H1 (cell line): Measurements from ENCODE around the gene ANAPC2. TPM values are rescaled to one million over a fixed set of nuclear protein-coding genes. Genes with fewer than 3 reads are reported as not detected.
A peak's percentile ranks its signal among the peaks of the same experiment; 100 is the strongest.

Source experiments
- CTCF ChIA-PET: fragments of 300-600 bp; sonication (Branson Sonifier 250); formaldehyde crosslinking; loops from one replicate; lab custom pipeline; 2021; ENCODE audit not compliant: partially characterized antibody; lab: Charles Lee
- POLR2A ChIA-PET: fragments of 300-600 bp; sonication (Branson Sonifier 250); formaldehyde crosslinking; loops from one replicate; lab custom pipeline; 2021; ENCODE audit warnings: inconsistent platforms; ENCODE audit not compliant: partially characterized antibody; lab: Charles Lee
- DNase-seq, 2 experiments: peaks; one replicate each; pipeline versions ENCODE4 v3.0.0 to v3.0.0-alpha.2; 2010 to 2022; ENCODE audit warnings: low spot score in 2 of 2, low read depth in 1 of 2, mixed read lengths in 1 of 2
- FAIRE-seq: peaks from 2 replicates; lab custom pipeline; 2011; peaks lifted over from hg19 to GRCh38; lab: Jason Lieb, UNC
- H2AFZ ChIP-seq: 2 replicates; pipeline ENCODE4 v1.8.1; 2012; ENCODE audit warnings: low read length, inconsistent platforms
- H2AK5ac ChIP-seq: 2 replicates; pipeline ENCODE4 v1.6.1; 2013; ENCODE audit warnings: low read depth, low read length
- H2BK120ac ChIP-seq: replicated peaks from 2 replicates; pipeline ENCODE3; 2013; ENCODE audit warnings: low read depth, low read length, inconsistent platforms
- H2BK12ac ChIP-seq: 2 replicates; pipeline ENCODE4 v1.6.1; 2013; ENCODE audit warnings: low read depth, low read length
- H2BK15ac ChIP-seq: 2 replicates; pipeline ENCODE4 v1.6.1; 2013; ENCODE audit warnings: low read length
- H2BK20ac ChIP-seq: 2 replicates; pipeline ENCODE4 v1.6.1; 2013; ENCODE audit warnings: low read length
- H2BK5ac ChIP-seq: 2 replicates; pipeline ENCODE4 v1.6.1; 2013; ENCODE audit warnings: low read depth, low read length
- H3K14ac ChIP-seq: 2 replicates; pipeline ENCODE4 v1.6.1; 2013; ENCODE audit warnings: inconsistent platforms; ENCODE audit not compliant: insufficient read length
- H3K18ac ChIP-seq: 2 replicates; pipeline ENCODE4 v1.6.1; 2013; ENCODE audit warnings: low read length; ENCODE audit errors: extremely low read depth
- H3K23ac ChIP-seq: 2 replicates; pipeline ENCODE4 v1.6.1; 2013; ENCODE audit warnings: inconsistent platforms; ENCODE audit not compliant: insufficient read length
- H3K23me2 ChIP-seq: 2 replicates; pipeline ENCODE4 v1.6.1; 2013; ENCODE audit warnings: low read depth, low read length
- H3K27ac ChIP-seq: 2 replicates; pipeline ENCODE4 v1.6.1; 2011; ENCODE audit warnings: low read depth, low read length, inconsistent platforms
- H3K27me3 ChIP-seq, 4 experiments: replicated peaks in 1 of 4; 1 replicate in 1 of 4; 2 replicates in 3 of 4; pipeline versions ENCODE4 v1.6.1 to v1.8.1; 2011 to 2013; ENCODE audit warnings: low read length in 3 of 4, mild to moderate bottlenecking in 3 of 4, inconsistent platforms in 2 of 4, mixed read lengths in 2 of 4, moderate library complexity in 1 of 4; ENCODE audit not compliant: control insufficient read depth in 3 of 4, insufficient read depth in 3 of 4; ENCODE audit errors: extremely low read depth in 1 of 4
- H3K36me3 ChIP-seq, 4 experiments: 2 replicates each; pipeline versions ENCODE4 v1.6.1 to v1.8.1; 2011 to 2013; ENCODE audit warnings: mild to moderate bottlenecking in 4 of 4, low read length in 3 of 4, moderate library complexity in 2 of 4, control low read depth in 1 of 4, inconsistent platforms in 1 of 4; ENCODE audit not compliant: insufficient read depth in 4 of 4, control insufficient read depth in 2 of 4
- H3K4ac ChIP-seq: replicated peaks from 2 replicates; pipeline ENCODE3; 2013; ENCODE audit warnings: low read length, low read depth, mixed read lengths, inconsistent platforms; ENCODE audit not compliant: insufficient read length
- H3K4me1 ChIP-seq, 4 experiments: replicated peaks in 1 of 4; 1 replicate in 1 of 4; 2 replicates in 3 of 4; pipeline versions ENCODE4 v1.6.1 to v1.8.1; 2011 to 2013; ENCODE audit warnings: low read length in 3 of 4, inconsistent platforms in 2 of 4, mixed read lengths in 1 of 4; ENCODE audit not compliant: insufficient read depth in 4 of 4, control insufficient read depth in 3 of 4
- H3K4me2 ChIP-seq, 2 experiments: 2 replicates each; pipeline versions ENCODE4 v1.6.1 to v1.8.1; 2011 to 2013; ENCODE audit warnings: low read depth in 2 of 2, low read length in 2 of 2, control low read depth in 1 of 2, inconsistent platforms in 1 of 2, mild to moderate bottlenecking in 1 of 2; ENCODE audit not compliant: insufficient read depth in 1 of 2
- H3K4me3 ChIP-seq, 4 experiments: fragments of 200-600, 300-600 bp in 1 of 4; sonication (generic), shearing (Covaris generic), sonication (Bioruptor Twin) in 1 of 4; 2 replicates each; pipeline versions ENCODE4 v1.5.1 to v1.8.1; 2011 to 2016; ENCODE audit warnings: low read length in 4 of 4, low read depth in 3 of 4, control low read depth in 2 of 4, inconsistent platforms in 2 of 4, mild to moderate bottlenecking in 2 of 4, mixed read lengths in 1 of 4, moderate library complexity in 1 of 4; ENCODE audit not compliant: insufficient read depth in 2 of 4; ENCODE audit errors: extremely low read depth in 1 of 4
- H3K56ac ChIP-seq: replicated peaks from 2 replicates; pipeline ENCODE3; 2013; ENCODE audit warnings: low read depth, mild to moderate bottlenecking, mixed read lengths, low read length, inconsistent platforms; ENCODE audit not compliant: insufficient read length
- H3K79me1 ChIP-seq: 2 replicates; pipeline ENCODE4 v1.6.1; 2013; ENCODE audit warnings: low read depth, low read length, control low read depth
- H3K79me2 ChIP-seq, 2 experiments: 2 replicates each; pipeline versions ENCODE4 v1.6.1 to v1.8.1; 2012 to 2013; ENCODE audit warnings: low read length in 2 of 2, mild to moderate bottlenecking in 2 of 2, inconsistent platforms in 1 of 2; ENCODE audit not compliant: insufficient read depth in 2 of 2, control insufficient read depth in 1 of 2
- H3K9ac ChIP-seq, 4 experiments: replicated peaks in 1 of 4; 1 replicate in 1 of 4; 2 replicates in 3 of 4; pipeline versions ENCODE4 v1.6.1 to v1.8.1; 2011 to 2013; ENCODE audit warnings: low read depth in 3 of 4, low read length in 3 of 4, control low read depth in 2 of 4, mild to moderate bottlenecking in 2 of 4, moderate library complexity in 2 of 4, inconsistent platforms in 1 of 4; ENCODE audit errors: extremely low read depth in 1 of 4
- H3K9me3 ChIP-seq, 2 experiments: 2 replicates each; pipeline versions ENCODE4 v1.6.1 to v1.8.1; 2012 to 2013; ENCODE audit warnings: mild to moderate bottlenecking in 2 of 2, moderate library complexity in 2 of 2, control low read depth in 1 of 2, inconsistent platforms in 1 of 2, low read depth in 1 of 2, low read length in 1 of 2, mixed read lengths in 1 of 2; ENCODE audit not compliant: insufficient read depth in 2 of 2
- H4K20me1 ChIP-seq, 2 experiments: replicated peaks in 1 of 2; 2 replicates each; pipeline versions ENCODE3 to v1.8.1; 2011 to 2013; ENCODE audit warnings: inconsistent platforms in 2 of 2, low read length in 2 of 2, mild to moderate bottlenecking in 1 of 2; ENCODE audit not compliant: insufficient read depth in 2 of 2, control insufficient read depth in 1 of 2
- H4K5ac ChIP-seq: 2 replicates; pipeline ENCODE4 v1.6.1; 2013; ENCODE audit warnings: low read length, low read depth, mixed read lengths, inconsistent platforms; ENCODE audit not compliant: insufficient read length
- H4K8ac ChIP-seq: 2 replicates; pipeline ENCODE4 v1.8.0; 2013; ENCODE audit warnings: mild to moderate bottlenecking, moderate library complexity, low read length, inconsistent platforms; ENCODE audit not compliant: insufficient read depth; ENCODE audit errors: extremely low read depth
- H4K91ac ChIP-seq: replicated peaks from 2 replicates; pipeline ENCODE3; 2013; ENCODE audit warnings: low read length, mixed read lengths, inconsistent platforms; ENCODE audit not compliant: insufficient read length
- ASH2L ChIP-seq: fragments of 200-600, 300-600 bp; sonication (generic); IDR thresholded peaks from one replicate; pipeline ENCODE4 v1.7.1; 2017; ENCODE audit warnings: low read length
- BCL11A ChIP-seq, 2 experiments: IDR thresholded peaks; one replicate each; pipeline ENCODE4 v1.6.1; 2011; ENCODE audit warnings: low read depth in 2 of 2, low read length in 2 of 2, mild to moderate bottlenecking in 2 of 2
- BRCA1 ChIP-seq: IDR thresholded peaks from 2 replicates; pipeline ENCODE4 v1.6.1; 2012; ENCODE audit warnings: low read depth, low read length, improper control_type of control experiment
- CBX8 ChIP-seq: fragments of 300-800, 300-1000 bp; sonication (generic); IDR thresholded peaks from 2 replicates; pipeline ENCODE4 v1.7.1; 2016; ENCODE audit warnings: low read depth, low read length, borderline replicate concordance
- CHD2 ChIP-seq: IDR thresholded peaks from 2 replicates; pipeline ENCODE4 v1.6.1; 2012; ENCODE audit warnings: low read length, improper control_type of control experiment
- EGR1 ChIP-seq: IDR thresholded peaks from 2 replicates; pipeline ENCODE4 v1.6.1; 2011; ENCODE audit warnings: low read depth, low read length, borderline replicate concordance
- JUND ChIP-seq: IDR thresholded peaks from 2 replicates; pipeline ENCODE4 v1.6.1; 2011; ENCODE audit warnings: mild to moderate bottlenecking, improper control_type of control experiment, low read length
- MAX ChIP-seq: IDR thresholded peaks from 2 replicates; pipeline ENCODE4 v1.6.1; 2012; ENCODE audit warnings: inconsistent platforms
- NRF1 ChIP-seq: IDR thresholded peaks from 2 replicates; pipeline ENCODE4 v1.6.1; 2011; ENCODE audit warnings: mild to moderate bottlenecking, low read depth, low read length, improper control_type of control experiment
- RFX5 ChIP-seq: IDR thresholded peaks from 2 replicates; pipeline ENCODE4 v1.6.1; 2011; ENCODE audit warnings: low read depth, low read length, improper control_type of control experiment, borderline replicate concordance
- SAP30 ChIP-seq: fragments of 300-600 bp; sonication (generic); IDR thresholded peaks from 2 replicates; pipeline ENCODE4 v1.7.1; 2012; ENCODE audit warnings: low read length, moderate library complexity, mild to moderate bottlenecking, inconsistent platforms; ENCODE audit not compliant: insufficient read depth, insufficient replicate concordance
- SIRT6 ChIP-seq: IDR thresholded peaks from one replicate; pipeline ENCODE4 v1.7.1; 2012; ENCODE audit warnings: low read length, inconsistent platforms
- SIX5 ChIP-seq: IDR thresholded peaks from 2 replicates; pipeline ENCODE4 v1.6.1; 2011; ENCODE audit warnings: mild to moderate bottlenecking, low read depth, low read length
- TEAD4 ChIP-seq: IDR thresholded peaks from 2 replicates; pipeline ENCODE4 v1.6.1; 2012; ENCODE audit warnings: low read depth, low read length, inconsistent platforms, mixed read lengths
- WGBS, 2 experiments: shearing (Covaris generic) in 1 of 2; methylation state at CpG; one replicate each; pipeline versions ENCODE4 v1.1.6 to v1.1.7; 2013 to 2015; ENCODE audit warnings: low lambda C conversion rate in 2 of 2, mixed read lengths in 2 of 2, inconsistent platforms in 1 of 2, low coverage in 1 of 2, missing lambda C conversion rate in 1 of 2; ENCODE audit not compliant: insufficient replicate concordance in 2 of 2, insufficient coverage in 1 of 2, insufficient read length in 1 of 2; ENCODE audit errors: extremely low coverage in 1 of 2, missing lambda C conversion rate in 1 of 2; 5-methylcytosine and 5-hydroxymethylcytosine counted together
- polyA plus RNA-seq, 7 experiments: library from polyadenylated mRNA; depleted of rRNA in 3 of 7; stranded (reverse) in 5 of 7; unstranded in 2 of 7; fragments of >200 nt in 5 of 7; fragments of 200-250 nt in 2 of 7; gene quantifications; 1 replicate in 5 of 7; 2 replicates in 1 of 7; 4 replicates in 1 of 7; pipeline versions ENCODE4 v1.2.1 to v1.2.3, GENCODE V29; 2011 to 2013; ENCODE audit warnings: missing spikeins in 2 of 7, mixed read lengths in 2 of 7
- total RNA-seq: library from RNA; stranded (reverse); fragmentation: NEBNext Ultra II Directional; extraction: Animal tissue kit (Norgen Biotek cat#: 25700); gene quantifications from 2 replicates; pipeline ENCODE4 v1.2.1, GENCODE V29; 2021

ANAPC2 gene
- total and polyA plus RNA-seq, 2 of the 8 experiments (the other 6 are each of a cell fraction or from before 2014, with no cell fraction given): 30.2 to 37.7 TPM

GRCh38 chr9:137192448-137192780 is 4.1 kb upstream of the ANAPC2 start:
- Histone ChIP-seq H2BK20ac (no peak overlapping the region), H4K8ac (peak overlapping the region; percentile 46; the same call in 1 of the 2 replicates), H2BK15ac (no peak overlapping the region), H4K91ac (no peak overlapping the region), H3K23ac (no peak overlapping the region), H2AK5ac (no peak overlapping the region), H3K4me3 (no peak overlapping the region), H3K79me1 (peaks cover 10% of the 10 kb centered on the region), H3K56ac (no peak overlapping the region), H3K23me2 (peaks cover 8% of the 10 kb centered on the region; the same call in 1 of the 2 replicates), H4K5ac (no peak overlapping the region), H3K36me3 (peaks cover 0 to 4% (median 1%) of the 10 kb centered on the region in 4 experiments; a peak in 2 of 8 replicates), H3K4me2 (no peak overlapping the region), H3K4me1 (peaks cover 0 to 29% (median 9%) of the 10 kb centered on the region in 4 experiments; a peak in 6 of 7 replicates), H3K9me3 (no peaks in the 10 kb centered on the region), H3K4ac (no peak overlapping the region), H2AFZ (no peak overlapping the region), H4K20me1 (peaks cover 15 to 32% of the 10 kb centered on the region in 2 experiments), H3K27ac (no peak overlapping the region), H3K18ac (no peak overlapping the region), H3K79me2 (peaks cover 0 to 24% of the 10 kb centered on the region in 2 experiments; a peak in 1 of 4 replicates), H3K27me3 (no peaks in the 10 kb centered on the region), H3K9ac (no peak overlapping the region), H2BK120ac (no peak overlapping the region), H2BK12ac (no peak overlapping the region), H2BK5ac (no peak overlapping the region), H3K14ac (no peak overlapping the region)
- TF ChIP-seq TEAD4 (no peak), ASH2L (no peak), SIX5 (no peak), EGR1 (no peak), CBX8 (no peak), JUND (no peak), RFX5 (no peak), CHD2 (no peak), NRF1 (no peak), MAX (no peak), BCL11A (IDR thresholded peaks at IDR 0.05; ENCODE audit: low read depth in 2 of 2, low read length in 2 of 2) (no peak), BRCA1 (no peak), SAP30 (no peak), SIRT6 (no peak)
- 88% methylated on average over 10 of the region's 10 CpGs; no CpG with 5 or more reads in 1 of the 2 experiments for WGBS, 2 experiments
- no peak for FAIRE-seq
- CTCF ChIA-PET: interaction anchor here (1.1 to 14.0 kb wide), 5 partner anchors 15 to 62 kb away, joined by 3 to 204 read pairs (median 4); partner anchors contain the start of genes CYSRT1, LRRC26, RNF208 and RNF224
- POLR2A ChIA-PET: interaction anchor here (0.6 to 11.0 kb wide), 7 partner anchors 10 to 67 kb away, joined by 3 to 107 read pairs (median 3); partner anchors contain the start of genes NDOR1, RNF224, TMEM203 and TUBB4B
- DNase-seq: no peak
